HG03457 (cell line): ENCODE results near the gene AOPEP.

ENCODE experiments used
- ATAC-seq: cut with Tn5 transposase; IDR thresholded peaks from one replicate; pipeline ENCODE4 v1.9.1; 2021; ENCODE audit warnings: moderate number of reproducible peaks; ENCODE audit not compliant: unreplicated experiment

Gene AOPEP

GRCh38 chr9:94713436-94714215, 12.9 kb upstream of the AOPEP start:
- ATAC-seq = no peak

GRCh38 chr9:94714494-94714893, 12.0 kb upstream of the AOPEP start:
- ATAC-seq = no peak

GRCh38 chr9:94717761-94718160, 8.7 kb upstream of the AOPEP start:
- ATAC-seq = no peak

GRCh38 chr9:94718936-94719335, 7.6 kb upstream of the AOPEP start:
- no peak for ATAC-seq

GRCh38 chr9:94719878-94720277, 6.6 kb upstream of the AOPEP start:
- no peak for ATAC-seq

GRCh38 chr9:94720846-94721549, 5.5 kb upstream of the AOPEP start:
- no peak for ATAC-seq

GRCh38 chr9:94721754-94722153, 4.7 kb upstream of the AOPEP start:
- no peak for ATAC-seq

- no peak for ATAC-seq
Measured at GRCh38 chr9:94725293-94725692, 1.2 kb upstream of the AOPEP start.

- no peak for ATAC-seq
Measured at GRCh38 chr9:94728719-94729118, 2.2 kb downstream of the AOPEP start.

- ATAC-seq = no peak
Measured at GRCh38 chr9:94729199-94729598, 2.7 kb downstream of the AOPEP start.

- no peak for ATAC-seq
Measured at GRCh38 chr9:94734054-94734754, 7.7 kb downstream of the AOPEP start.

GRCh38 chr9:94736759-94737158, 10.3 kb downstream of the AOPEP start:
- ATAC-seq = no peak

- ATAC-seq = no peak
Measured at GRCh38 chr9:94740145-94740840, 13.8 kb downstream of the AOPEP start.

- no peak for ATAC-seq
Measured at GRCh38 chr9:94741866-94742265, 15.4 kb downstream of the AOPEP start.

GRCh38 chr9:94743035-94743954, 16.8 kb downstream of the AOPEP start:
- no peak for ATAC-seq

- ATAC-seq = no peak
Measured at GRCh38 chr9:94745806-94746540, 19.5 kb downstream of the AOPEP start.

GRCh38 chr9:94746541-94747370, 20.3 kb downstream of the AOPEP start:
- ATAC-seq = no peak

- no peak for ATAC-seq
Measured at GRCh38 chr9:94754976-94755475, 28.5 kb downstream of the AOPEP start.
